Measurements from ENCODE around the gene GYPC. TPM values are rescaled to one million over a fixed set of nuclear protein-coding genes. Genes with fewer than 3 reads are reported as not detected.

Gene GYPC
- total RNA-seq, 1 experiment from 2014 or later = 28.1 TPM

GRCh38 chr2:126717928-126718327 lies 62.0 kb downstream of the GYPC start (continued):
- no peak for TF ChIP-seq PRDM15 (CRISPR knock-in tag; IDR thresholded peaks at IDR 0.05)

GRCh38 chr2:126719191-126719832 lies 63.4 kb downstream of the GYPC start:
- 0 out of 2 replicates have a peak, but pooled peaks cover 3% of the 10 kb centered on the region for H3K4me1 Mint-ChIP-seq
- CTCF ChIA-PET = no interaction called here
- peaks cover 4% of the 10 kb centered on the region; the same call in 1 of the 2 replicates for H3K9me3 Mint-ChIP-seq
- no peak for ATAC-seq
- H3K27me3 Mint-ChIP-seq (ENCODE audit: low read depth) = peaks cover 10% of the 10 kb centered on the region
- TF ChIP-seq ATF1 (CRISPR knock-in tag; IDR thresholded peaks at IDR 0.05) = no peak
- no peak for TF ChIP-seq ZNF396 (CRISPR knock-in tag; IDR thresholded peaks at IDR 0.05; ENCODE audit: borderline replicate concordance)
- TF ChIP-seq ZNF423 (CRISPR knock-in tag; IDR thresholded peaks at IDR 0.05) = no peak
- no peak for TF ChIP-seq NR2C2 (CRISPR knock-in tag; IDR thresholded peaks at IDR 0.05)
- TF ChIP-seq MXD4 (CRISPR knock-in tag; IDR thresholded peaks at IDR 0.05; ENCODE audit: borderline replicate concordance) = no peak
- no peak for TF ChIP-seq IRF1 (CRISPR knock-in tag; IDR thresholded peaks at IDR 0.05)
- TF ChIP-seq ZMAT4 (CRISPR knock-in tag; IDR thresholded peaks at IDR 0.05) = no peak
- no peak for TF ChIP-seq SMAD4 (CRISPR knock-in tag; IDR thresholded peaks at IDR 0.05)
- no peak for TF ChIP-seq TP53 (CRISPR knock-in tag; IDR thresholded peaks at IDR 0.05)
- no peak for TF ChIP-seq USF2 (CRISPR knock-in tag; IDR thresholded peaks at IDR 0.05)
- TF ChIP-seq ZNF512 (CRISPR knock-in tag; IDR thresholded peaks at IDR 0.05; ENCODE audit: borderline replicate concordance) = no peak
- TF ChIP-seq ZNF232 (CRISPR knock-in tag; IDR thresholded peaks at IDR 0.05) = no peak
- no peak overlapping the region for H3K27ac Mint-ChIP-seq
- POLR2A ChIA-PET = no interaction called here
- H3K4me3 Mint-ChIP-seq = no peak overlapping the region
- H3K36me3 Mint-ChIP-seq = no peaks in the 10 kb centered on the region; the same call in 1 of the 2 replicates
- DNase-seq (ENCODE audit: low spot score) = no peak

- Mint-ChIP-seq H3K4me1 (0 out of 2 replicates have a peak, but pooled peaks cover 3% of the 10 kb centered on the region), H3K36me3 (peaks cover under 1% of the 10 kb centered on the region), H3K27ac (no peak overlapping the region), H3K4me3 (no peak overlapping the region), H3K9me3 (peaks cover 7% of the 10 kb centered on the region), H3K27me3 (ENCODE audit: low read depth) (peaks cover 6% of the 10 kb centered on the region)
- POLR2A ChIA-PET = no interaction called here
- no peak for DNase-seq (ENCODE audit: low spot score)
- CTCF ChIA-PET = no interaction called here
- ATAC-seq = no peak
- no peak for TF ChIP-seq ZNF425 (CRISPR knock-in tag; conservative IDR thresholded peaks at IDR 0.05)
- no peak for TF ChIP-seq ZNF219 (CRISPR knock-in tag; IDR thresholded peaks at IDR 0.05; ENCODE audit: borderline replicate concordance)
- no peak for TF ChIP-seq ZNF263 (CRISPR knock-in tag; IDR thresholded peaks at IDR 0.05; ENCODE audit: low read depth)
- no peak for TF ChIP-seq FOXJ3 (CRISPR knock-in tag; IDR thresholded peaks at IDR 0.05; ENCODE audit: borderline replicate concordance)
- TF ChIP-seq RORB (CRISPR knock-in tag; IDR thresholded peaks at IDR 0.05) = no peak
- TF ChIP-seq CREM (CRISPR knock-in tag; IDR thresholded peaks at IDR 0.05) = no peak
- TF ChIP-seq USF2 (CRISPR knock-in tag; IDR thresholded peaks at IDR 0.05) = no peak
- TF ChIP-seq GABPB1 (CRISPR knock-in tag; IDR thresholded peaks at IDR 0.05) = no peak
Observed at GRCh38 chr2:126719833-126720351, 63.9 kb downstream of the GYPC start.
